ENCODE results near the gene XXYLT1. TPM values are rescaled to one million over a fixed set of nuclear protein-coding genes. Genes with fewer than 3 reads are reported as not detected.
A peak's percentile ranks its signal among the peaks of the same experiment; 100 is the strongest.

Gene XXYLT1
- total RNA-seq, 1 experiment from 2014 or later = 29.2 TPM

DNA sequence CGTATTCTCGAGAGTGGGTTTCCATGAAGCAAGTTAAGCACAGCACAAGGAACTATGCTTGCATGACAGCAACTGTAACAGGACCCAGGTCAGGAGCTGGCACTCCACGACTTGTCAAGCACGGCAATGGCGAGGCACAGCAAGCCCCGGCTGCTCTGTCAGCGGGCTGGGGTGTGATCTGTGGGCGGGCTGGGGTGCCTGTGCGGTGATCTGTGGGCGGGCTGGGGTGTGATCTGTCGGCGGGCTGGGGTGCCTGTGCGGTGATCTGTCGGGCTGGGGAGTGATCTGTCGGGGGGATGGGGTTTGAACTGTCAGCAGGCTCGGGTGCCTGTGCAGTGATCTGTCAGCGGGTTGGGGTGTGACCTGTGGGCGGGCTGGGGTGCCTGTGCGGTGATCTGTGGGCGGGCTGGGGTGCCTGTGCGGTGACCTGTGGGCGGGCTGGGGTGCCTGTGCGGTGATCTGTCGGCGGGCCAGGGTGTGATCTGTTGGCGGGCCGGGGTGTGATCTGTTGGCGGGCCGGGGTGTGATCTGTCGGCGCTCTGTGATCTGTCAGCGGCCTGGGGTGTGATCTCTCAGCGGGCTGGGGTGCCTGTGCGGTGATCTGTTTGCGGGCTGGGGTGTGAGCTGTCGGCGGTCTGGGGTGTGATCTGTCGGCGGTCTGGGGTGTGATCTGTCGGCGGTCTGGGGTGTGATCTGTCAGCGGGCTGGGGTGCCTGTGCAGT is 205.7 kb downstream of the XXYLT1 start:
- CTCF ChIA-PET = no interaction called here
- intact Hi-C loops (cut with micrococcal nuclease; ENCODE audit: unreplicated experiment) = no loop called here

DNA sequence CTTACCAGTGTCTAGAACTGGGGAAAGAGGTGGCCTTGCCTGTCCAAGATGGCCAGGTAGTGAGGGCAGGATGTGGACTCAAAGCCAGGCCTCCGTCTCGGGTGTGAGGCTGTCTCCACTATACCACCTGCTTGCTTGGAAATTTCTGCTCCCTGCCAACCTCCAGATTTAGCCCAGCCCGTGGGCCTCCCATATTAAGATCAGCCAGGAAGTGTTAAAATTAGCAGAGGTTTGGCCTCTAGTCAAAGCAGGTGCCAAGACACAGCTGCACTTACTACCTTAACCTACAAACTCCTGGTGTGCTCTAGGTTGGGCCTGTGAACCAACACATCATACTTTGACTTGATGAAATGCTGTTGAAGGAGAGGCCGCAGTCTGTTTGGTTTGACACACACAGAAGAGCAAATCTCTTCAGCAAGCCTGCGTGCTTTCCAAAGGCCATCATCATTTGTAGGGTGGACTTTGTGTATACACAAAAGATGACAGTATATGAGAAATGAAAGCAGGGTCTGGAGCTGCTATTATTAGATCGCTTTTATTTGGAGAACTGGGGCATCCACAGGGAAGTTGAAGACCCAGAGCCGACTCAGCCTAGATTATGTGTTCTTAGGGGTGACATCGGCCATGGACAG is 206.5 kb downstream of the XXYLT1 start:
- H3K36me3 Mint-ChIP-seq (ENCODE audit: insufficient read depth, unreplicated experiment) = peaks cover 6% of the 10 kb centered on the region
- no peaks in the 10 kb centered on the region for H3K4me1 Mint-ChIP-seq (ENCODE audit: low read depth, unreplicated experiment)
- H3K27ac Mint-ChIP-seq (ENCODE audit: unreplicated experiment) = no peak overlapping the region
- H3K4me3 Mint-ChIP-seq (ENCODE audit: low read depth, unreplicated experiment) = no peak overlapping the region
- peaks cover 4% of the 10 kb centered on the region for H3K9me3 Mint-ChIP-seq (ENCODE audit: low read depth, unreplicated experiment)
- no TSS peak for BruUV-seq (replicated peaks)
- no peak for DNase-seq
- intact Hi-C loops (cut with micrococcal nuclease; ENCODE audit: unreplicated experiment) = no loop called here
- peaks cover 18% of the 10 kb centered on the region for H3K27me3 Mint-ChIP-seq (ENCODE audit: unreplicated experiment)
- CTCF ChIA-PET = interaction anchor here (1.0 to 2.1 kb wide), 4 partner anchors 10 to 382 kb away, joined by 3 to 7 read pairs (median 4); no protein-coding TSS in a partner anchor
- TF ChIP-seq CTCF (IDR thresholded peaks at IDR 0.05; ENCODE audit: unreplicated experiment) = no peak

More for the DNA sequence above, 205.7 kb downstream of the XXYLT1 start:
- H3K27ac Mint-ChIP-seq (ENCODE audit: unreplicated experiment) = no peak overlapping the region
- H3K9me3 Mint-ChIP-seq (ENCODE audit: low read depth, unreplicated experiment) = peaks cover 4% of the 10 kb centered on the region
- H3K27me3 Mint-ChIP-seq (ENCODE audit: unreplicated experiment) = peaks cover 15% of the 10 kb centered on the region
- H3K4me1 Mint-ChIP-seq (ENCODE audit: low read depth, unreplicated experiment) = peaks cover 5% of the 10 kb centered on the region
- H3K36me3 Mint-ChIP-seq (ENCODE audit: insufficient read depth, unreplicated experiment) = peaks cover 10% of the 10 kb centered on the region
- no peak for DNase-seq
- TF ChIP-seq CTCF (IDR thresholded peaks at IDR 0.05; ENCODE audit: unreplicated experiment) = no peak
- BruUV-seq (replicated peaks) = no TSS peak
- H3K4me3 Mint-ChIP-seq (ENCODE audit: low read depth, unreplicated experiment) = no peak overlapping the region

GRCh38 chr3:195063581-195064193 is 207.3 kb downstream of the XXYLT1 start:
- intact Hi-C loops (cut with micrococcal nuclease; ENCODE audit: unreplicated experiment) = no loop called here
- H3K9me3 Mint-ChIP-seq (ENCODE audit: low read depth, unreplicated experiment) = peaks cover 4% of the 10 kb centered on the region
- CTCF ChIA-PET = interaction anchor here (0.7 to 2.1 kb wide), 6 partner anchors 11 to 381 kb away, joined by 3 to 7 read pairs (median 4); no protein-coding TSS in a partner anchor
- H3K4me3 Mint-ChIP-seq (ENCODE audit: low read depth, unreplicated experiment) = no peak overlapping the region
- H3K27me3 Mint-ChIP-seq (ENCODE audit: unreplicated experiment) = peaks cover 26% of the 10 kb centered on the region
- DNase-seq = peak; percentile 53
- no peak for TF ChIP-seq CTCF (IDR thresholded peaks at IDR 0.05; ENCODE audit: unreplicated experiment)
- H3K4me1 Mint-ChIP-seq (ENCODE audit: low read depth, unreplicated experiment) = no peaks in the 10 kb centered on the region
- H3K36me3 Mint-ChIP-seq (ENCODE audit: insufficient read depth, unreplicated experiment) = peaks cover 5% of the 10 kb centered on the region
- no peak overlapping the region for H3K27ac Mint-ChIP-seq (ENCODE audit: unreplicated experiment)
- no TSS peak for BruUV-seq (replicated peaks)

- peaks cover 4% of the 10 kb centered on the region for H3K9me3 Mint-ChIP-seq (ENCODE audit: low read depth, unreplicated experiment)
- no peaks in the 10 kb centered on the region for H3K4me1 Mint-ChIP-seq (ENCODE audit: low read depth, unreplicated experiment)
- H3K4me3 Mint-ChIP-seq (ENCODE audit: low read depth, unreplicated experiment) = no peak overlapping the region
- TF ChIP-seq CTCF (IDR thresholded peaks at IDR 0.05; ENCODE audit: unreplicated experiment) = no peak
- DNase-seq = no peak
- CTCF ChIA-PET = interaction anchor here (0.7 to 2.1 kb wide), 6 partner anchors 11 to 380 kb away, joined by 3 to 7 read pairs (median 4); no protein-coding TSS in a partner anchor
- H3K27ac Mint-ChIP-seq (ENCODE audit: unreplicated experiment) = no peak overlapping the region
- intact Hi-C loops (cut with micrococcal nuclease; ENCODE audit: unreplicated experiment) = no loop called here
- peaks cover 30% of the 10 kb centered on the region for H3K27me3 Mint-ChIP-seq (ENCODE audit: unreplicated experiment)
- peaks cover 5% of the 10 kb centered on the region for H3K36me3 Mint-ChIP-seq (ENCODE audit: insufficient read depth, unreplicated experiment)
- no TSS peak for BruUV-seq (replicated peaks)
Measured at GRCh38 chr3:195062866-195063540, 208.0 kb downstream of the XXYLT1 start.
